NB4 (cell line): ENCODE data around the gene SLC24A2.

Experiments used
- POLR2A ChIP-seq: IDR thresholded peaks from 2 replicates; pipeline ENCODE4 v1.6.1; 2011; ENCODE audit warnings: mild to moderate bottlenecking; ENCODE audit not compliant: insufficient read length; ENCODE audit errors: extremely low read depth
- TF ChIP-seq, protein P1 (sequence below): IDR thresholded peaks from one replicate; pipeline ENCODE4 v1.5.1; 2012; ENCODE audit warnings: low read depth, low read length
- TF ChIP-seq, protein P2 (sequence below): IDR thresholded peaks from 2 replicates; pipeline ENCODE4 v1.6.1; 2011; ENCODE audit warnings: low read depth, low read length

- no peak for TF ChIP-seq POLR2A
- TF ChIP-seq, protein P1, sequence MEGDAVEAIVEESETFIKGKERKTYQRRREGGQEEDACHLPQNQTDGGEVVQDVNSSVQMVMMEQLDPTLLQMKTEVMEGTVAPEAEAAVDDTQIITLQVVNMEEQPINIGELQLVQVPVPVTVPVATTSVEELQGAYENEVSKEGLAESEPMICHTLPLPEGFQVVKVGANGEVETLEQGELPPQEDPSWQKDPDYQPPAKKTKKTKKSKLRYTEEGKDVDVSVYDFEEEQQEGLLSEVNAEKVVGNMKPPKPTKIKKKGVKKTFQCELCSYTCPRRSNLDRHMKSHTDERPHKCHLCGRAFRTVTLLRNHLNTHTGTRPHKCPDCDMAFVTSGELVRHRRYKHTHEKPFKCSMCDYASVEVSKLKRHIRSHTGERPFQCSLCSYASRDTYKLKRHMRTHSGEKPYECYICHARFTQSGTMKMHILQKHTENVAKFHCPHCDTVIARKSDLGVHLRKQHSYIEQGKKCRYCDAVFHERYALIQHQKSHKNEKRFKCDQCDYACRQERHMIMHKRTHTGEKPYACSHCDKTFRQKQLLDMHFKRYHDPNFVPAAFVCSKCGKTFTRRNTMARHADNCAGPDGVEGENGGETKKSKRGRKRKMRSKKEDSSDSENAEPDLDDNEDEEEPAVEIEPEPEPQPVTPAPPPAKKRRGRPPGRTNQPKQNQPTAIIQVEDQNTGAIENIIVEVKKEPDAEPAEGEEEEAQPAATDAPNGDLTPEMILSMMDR: no peak
- TF ChIP-seq, protein P2, sequence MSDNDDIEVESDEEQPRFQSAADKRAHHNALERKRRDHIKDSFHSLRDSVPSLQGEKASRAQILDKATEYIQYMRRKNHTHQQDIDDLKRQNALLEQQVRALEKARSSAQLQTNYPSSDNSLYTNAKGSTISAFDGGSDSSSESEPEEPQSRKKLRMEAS: no peak
Observed at GRCh38 chr9:19785230-19785629, 3.6 kb downstream of the SLC24A2 start.
